T-helper 1 cell treated with Interleukin-12 subunit alpha and Interleukin-12 subunit beta and Interleukin-4 antibody, amounts not matched to agents 30 ng/mL and 1 ng/mL, for 36 hours (primary cell): Measurements from ENCODE around the gene ADGRD1. TPM values are rescaled to one million over a fixed set of nuclear protein-coding genes. Genes with fewer than 3 reads are reported as not detected.

Experiments
- intact Hi-C: fragments of 100-400 bp; cut with micrococcal nuclease; formaldehyde crosslinking; loops from one replicate; pipeline ENCODE4 v1.15.1; 2024
- total RNA-seq: library from RNA; stranded (reverse); gene quantifications from 2 replicates; pipeline ENCODE4 v1.2.3, GENCODE V29; 2022

ADGRD1 gene
- total RNA-seq, 1 donor from 2014 or later: 0.54 TPM

DNA sequence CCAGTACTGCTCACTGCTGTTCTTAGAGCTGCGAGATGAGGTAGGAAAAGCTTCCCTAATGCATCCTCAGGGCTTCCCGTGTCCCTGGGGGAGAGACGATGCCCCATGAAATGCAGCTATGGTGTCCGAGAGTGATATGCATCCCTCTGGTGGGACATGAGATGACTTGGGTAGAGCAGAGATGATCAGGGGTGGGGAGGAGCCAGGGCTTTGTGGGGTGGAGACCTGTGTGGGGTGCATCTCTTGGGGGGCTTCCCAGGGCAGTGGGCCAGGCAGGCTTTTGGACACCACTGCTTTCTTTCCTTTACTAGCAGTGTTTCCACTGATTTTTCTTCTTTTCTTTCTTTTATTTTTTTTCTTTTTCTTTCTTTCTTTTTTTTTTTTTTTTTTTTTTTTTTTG lies 147.3 kb downstream of the ADGRD1 start:
- intact Hi-C loops: loop anchor here (5.0 kb wide), 1 partner anchor 351 kb away; no protein-coding TSS in a partner anchor

DNA sequence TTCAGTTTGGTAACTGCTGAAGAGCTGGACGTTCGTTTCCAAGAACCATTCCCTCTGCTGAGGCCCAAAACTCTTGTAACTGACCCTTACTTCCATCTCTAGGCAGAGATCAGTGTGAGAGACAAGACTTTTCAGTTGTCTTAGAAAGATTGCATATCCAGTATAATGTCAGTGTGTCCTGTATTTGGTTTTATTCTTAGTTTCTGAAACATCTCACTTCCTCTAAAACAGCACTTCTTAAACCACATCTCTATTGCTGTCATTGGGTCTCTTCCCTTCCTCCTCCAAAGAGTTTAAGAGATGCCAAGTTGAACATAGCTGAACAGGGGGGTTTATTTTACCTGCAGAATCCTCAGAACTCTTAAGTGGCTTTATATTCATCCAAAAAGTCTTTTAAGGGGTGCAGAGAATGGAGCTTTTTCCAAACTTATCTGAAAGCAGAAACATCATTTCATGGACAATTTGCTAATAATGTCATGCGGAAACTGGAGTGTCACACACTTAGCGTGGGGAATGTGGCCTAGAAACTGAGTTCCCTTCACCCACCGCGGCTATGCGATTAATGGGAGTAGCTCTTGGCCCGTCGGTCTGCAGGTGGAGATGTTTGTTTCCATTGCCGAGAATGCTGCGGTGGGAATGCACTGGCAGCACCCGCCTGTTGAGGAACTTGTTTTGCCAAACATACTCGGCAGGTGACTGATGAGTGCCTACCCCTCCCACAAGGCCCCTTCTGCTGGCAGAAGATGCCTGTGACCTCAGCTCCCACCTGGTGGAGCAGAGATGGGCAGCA lies 148.2 kb downstream of the ADGRD1 start:
- intact Hi-C loops: loop anchor here (5.0 kb wide), 1 partner anchor 350 kb away; no protein-coding TSS in a partner anchor

DNA sequence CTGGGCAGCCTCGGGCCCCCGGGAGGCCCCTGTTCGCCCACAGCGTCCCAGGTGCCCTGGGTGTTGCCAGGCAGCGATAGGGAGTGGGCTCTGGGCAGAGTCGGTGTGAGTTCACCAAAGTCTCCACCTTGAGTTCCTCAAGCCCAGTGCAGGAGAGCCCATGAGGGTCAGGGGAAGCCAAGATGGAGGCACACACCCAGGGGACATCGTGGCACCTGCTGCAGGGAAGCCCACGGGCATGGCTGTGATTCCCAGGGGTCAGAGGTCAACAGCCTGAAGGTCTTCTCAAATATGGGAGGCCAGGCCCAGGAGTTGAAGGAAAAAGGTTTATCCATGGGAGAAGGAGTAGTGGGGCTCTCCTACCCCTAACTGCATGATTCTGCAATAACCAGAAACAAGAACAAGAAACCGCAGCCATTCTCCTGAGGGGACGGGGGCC lies 148.8 kb downstream of the ADGRD1 start:
- intact Hi-C loops: loop anchor here (5.0 kb wide), 1 partner anchor 350 kb away; no protein-coding TSS in a partner anchor

DNA sequence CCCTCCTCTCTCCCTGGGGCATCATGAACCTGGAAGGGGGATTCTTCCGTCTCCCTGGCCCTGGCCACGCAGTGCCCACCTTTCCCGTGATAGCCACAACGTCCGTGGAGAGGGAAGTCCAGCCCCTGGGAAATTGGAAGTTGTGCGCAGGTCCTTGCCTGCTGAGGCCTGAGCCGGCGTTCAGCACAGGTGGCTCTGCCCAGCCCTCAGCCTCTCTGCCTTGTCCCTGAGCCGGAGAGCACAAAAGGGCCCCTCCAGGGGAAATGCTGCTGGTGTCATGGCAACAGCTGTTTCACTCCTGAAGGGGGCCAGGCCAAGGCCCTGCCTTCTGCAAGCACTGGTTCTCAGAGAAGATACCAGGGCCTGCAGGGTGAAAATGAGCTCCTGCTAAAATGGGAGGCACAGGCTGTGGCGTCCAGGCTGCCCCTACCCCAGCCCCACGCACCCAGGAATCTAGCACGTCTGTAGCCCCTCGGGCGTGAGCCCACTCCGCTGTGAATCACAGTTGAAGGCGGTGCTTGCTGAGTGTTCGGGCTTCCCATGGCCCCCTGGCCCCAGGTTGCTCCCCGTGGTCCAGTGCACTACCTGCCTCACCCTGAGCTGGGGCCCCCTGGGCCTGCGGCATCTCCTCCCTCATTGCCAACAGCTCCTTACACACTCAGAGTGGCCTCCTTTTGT lies 149.4 kb downstream of the ADGRD1 start:
- intact Hi-C loops: loop anchor here (5.0 kb wide), 1 partner anchor 349 kb away; no protein-coding TSS in a partner anchor

DNA sequence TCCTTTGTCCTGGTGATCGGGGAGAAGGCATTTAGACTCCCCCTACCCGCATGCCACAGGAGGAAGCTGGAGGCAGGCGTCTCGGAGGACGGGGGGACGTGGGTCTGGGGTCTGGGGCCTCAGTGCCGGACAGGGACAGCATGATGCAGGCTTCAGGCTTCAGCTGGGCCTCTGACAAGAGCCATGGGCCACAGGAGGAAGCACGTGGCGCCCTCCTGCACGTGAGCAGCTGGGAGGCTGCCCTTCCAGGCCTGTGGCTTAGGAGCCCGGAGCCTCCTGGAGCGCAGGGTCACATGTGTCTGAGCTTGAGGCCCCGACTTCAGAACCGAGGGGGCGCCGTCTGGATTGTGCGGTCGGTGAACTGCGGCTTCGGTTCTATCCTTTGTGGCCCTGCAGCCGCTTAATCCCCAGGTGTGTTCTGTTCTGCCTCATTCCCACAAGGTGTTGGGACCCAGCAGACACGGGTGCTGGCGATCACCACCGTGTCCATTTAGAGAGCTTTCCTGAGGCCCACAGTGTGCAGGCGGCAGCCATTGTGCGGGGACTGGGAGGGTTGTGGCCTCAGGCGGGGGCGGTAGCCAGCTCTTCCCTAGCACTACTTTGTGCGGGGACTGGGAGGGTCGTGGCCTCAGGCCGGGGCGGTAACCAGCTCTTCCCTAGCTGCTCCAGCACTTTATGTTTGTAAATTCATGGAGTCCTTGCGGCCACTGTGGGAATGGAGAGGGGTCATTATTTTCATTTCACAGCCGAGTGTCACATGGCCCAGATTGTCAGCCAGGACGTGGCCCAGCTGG lies 150.2 kb downstream of the ADGRD1 start:
- intact Hi-C loops: loop anchor here (1.0 to 5.0 kb wide), 3 partner anchors 348 to 897 kb away; no protein-coding TSS in a partner anchor

DNA sequence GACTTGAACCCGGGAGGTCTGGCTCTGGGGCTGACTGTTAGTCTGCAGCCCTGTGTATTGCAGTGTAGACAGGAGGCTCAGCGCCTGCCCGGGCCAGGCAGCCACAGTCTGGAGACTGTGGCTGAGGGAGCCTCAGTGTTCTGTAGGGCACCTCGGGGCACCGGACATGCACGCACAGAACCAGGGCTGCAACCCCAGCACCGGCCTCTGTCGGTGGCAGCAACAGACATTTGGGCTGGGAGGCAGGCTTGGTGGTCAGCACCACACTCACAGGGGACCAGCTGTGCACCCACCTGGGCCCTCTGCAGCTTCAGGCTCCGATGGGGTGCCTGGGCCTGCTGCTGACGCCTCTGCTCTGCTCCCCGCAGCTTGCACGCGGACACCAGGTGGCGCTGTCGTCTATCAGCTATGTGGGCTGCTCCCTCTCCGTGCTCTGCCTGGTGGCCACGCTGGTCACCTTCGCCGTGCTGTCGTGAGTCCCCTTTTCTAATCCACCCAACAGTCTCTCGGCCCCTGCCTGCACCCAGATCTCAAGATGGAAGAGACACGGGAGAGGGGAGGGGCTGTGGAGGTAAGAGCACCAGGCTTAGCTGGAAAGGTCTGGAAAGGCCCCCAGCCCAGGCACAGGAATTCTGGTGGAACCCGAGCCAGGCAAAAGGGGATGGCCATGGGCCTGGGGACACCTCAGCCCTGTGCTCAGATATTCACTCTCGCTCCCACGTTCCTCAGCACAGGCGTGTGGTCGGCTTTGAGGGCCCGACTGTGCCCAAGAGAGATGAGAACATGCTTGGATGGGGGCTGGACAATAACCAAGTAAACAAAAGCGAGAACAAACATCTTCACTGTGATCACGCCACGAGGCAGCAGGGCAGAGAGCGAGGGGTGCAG lies 151.0 kb downstream of the ADGRD1 start:
- intact Hi-C loops: loop anchor here (1.0 to 5.0 kb wide), 4 partner anchors 28 to 897 kb away; no protein-coding TSS in a partner anchor

DNA sequence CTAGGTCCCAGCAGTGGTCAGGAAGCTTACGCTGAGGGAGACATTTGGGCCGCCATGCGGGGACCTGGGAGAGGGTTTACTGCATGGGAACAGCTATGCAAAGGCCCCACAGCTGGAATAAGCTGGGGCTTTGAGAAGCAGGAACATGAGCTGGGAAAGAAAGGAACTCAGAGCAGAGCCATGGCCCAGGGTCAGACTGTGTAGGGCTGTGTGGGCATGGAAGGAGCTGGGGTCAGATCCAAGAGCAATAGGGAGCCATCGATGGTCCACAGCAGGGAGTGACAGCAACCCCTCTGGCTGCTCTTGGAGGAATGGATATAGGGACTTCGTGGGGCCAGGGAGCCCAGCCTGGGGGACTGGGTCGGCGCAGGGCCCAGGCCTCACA lies 151.6 kb downstream of the ADGRD1 start:
- intact Hi-C loops: loop anchor here (1.0 kb wide), 1 partner anchor 27 kb away; no protein-coding TSS in a partner anchor

DNA sequence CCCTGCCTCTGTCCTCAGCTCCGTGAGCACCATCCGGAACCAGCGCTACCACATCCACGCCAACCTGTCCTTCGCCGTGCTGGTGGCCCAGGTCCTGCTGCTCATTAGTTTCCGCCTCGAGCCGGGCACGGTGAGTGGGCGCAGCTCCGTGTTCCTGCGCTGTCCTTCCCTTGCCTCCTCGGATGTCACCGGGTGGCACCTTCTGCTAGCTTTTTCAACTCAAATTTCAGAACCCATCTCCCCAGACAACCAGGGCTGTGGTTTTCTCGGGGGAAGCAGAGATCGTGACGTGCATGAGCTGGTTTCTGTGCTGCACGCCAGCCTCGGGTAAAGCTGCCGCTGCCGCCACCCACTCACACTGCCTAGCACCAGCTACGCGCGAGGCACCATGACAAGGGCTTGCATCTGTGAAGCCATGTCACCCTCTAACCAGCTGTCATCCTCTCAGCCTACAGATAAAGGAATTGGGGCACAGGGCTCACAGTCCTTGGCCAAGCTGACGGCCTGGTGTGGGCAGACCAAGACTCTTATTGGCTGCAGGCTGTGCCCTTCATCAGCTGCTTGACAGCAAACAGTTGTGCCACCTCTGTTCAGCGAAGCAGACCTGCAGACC lies 152.1 kb downstream of the ADGRD1 start:
- intact Hi-C loops: loop anchor here (1.0 kb wide), 1 partner anchor 26 kb away; no protein-coding TSS in a partner anchor

DNA sequence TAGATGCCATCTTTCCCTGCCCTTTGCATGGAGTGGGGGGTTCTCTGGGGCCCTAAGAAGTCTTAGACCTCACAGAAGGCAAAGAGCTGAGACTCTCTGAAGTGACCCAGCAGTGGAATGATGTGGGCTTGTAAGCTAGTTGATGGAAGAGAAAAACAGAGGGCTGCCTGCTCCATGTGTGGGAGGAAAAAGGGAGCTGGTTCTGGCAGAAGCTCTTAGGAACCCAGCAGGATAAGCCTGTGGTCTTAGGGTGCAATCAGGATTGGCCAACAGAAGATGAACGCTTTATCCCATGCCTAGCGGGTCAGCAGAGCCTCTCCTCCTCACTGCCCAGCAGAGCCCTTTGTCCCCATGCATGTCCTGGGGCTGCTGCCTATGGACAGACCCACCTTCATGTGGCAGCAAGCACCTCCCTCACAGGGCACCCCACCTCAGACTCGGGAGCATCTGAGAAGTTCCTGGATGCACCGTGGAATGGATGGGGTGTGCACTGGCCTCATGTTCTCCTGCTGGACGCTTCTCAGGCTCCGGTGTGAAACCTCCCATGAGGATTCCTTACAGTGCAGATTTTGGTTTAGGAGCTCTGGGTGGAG lies 152.7 kb downstream of the ADGRD1 start:
- intact Hi-C loops: no loop called here

DNA sequence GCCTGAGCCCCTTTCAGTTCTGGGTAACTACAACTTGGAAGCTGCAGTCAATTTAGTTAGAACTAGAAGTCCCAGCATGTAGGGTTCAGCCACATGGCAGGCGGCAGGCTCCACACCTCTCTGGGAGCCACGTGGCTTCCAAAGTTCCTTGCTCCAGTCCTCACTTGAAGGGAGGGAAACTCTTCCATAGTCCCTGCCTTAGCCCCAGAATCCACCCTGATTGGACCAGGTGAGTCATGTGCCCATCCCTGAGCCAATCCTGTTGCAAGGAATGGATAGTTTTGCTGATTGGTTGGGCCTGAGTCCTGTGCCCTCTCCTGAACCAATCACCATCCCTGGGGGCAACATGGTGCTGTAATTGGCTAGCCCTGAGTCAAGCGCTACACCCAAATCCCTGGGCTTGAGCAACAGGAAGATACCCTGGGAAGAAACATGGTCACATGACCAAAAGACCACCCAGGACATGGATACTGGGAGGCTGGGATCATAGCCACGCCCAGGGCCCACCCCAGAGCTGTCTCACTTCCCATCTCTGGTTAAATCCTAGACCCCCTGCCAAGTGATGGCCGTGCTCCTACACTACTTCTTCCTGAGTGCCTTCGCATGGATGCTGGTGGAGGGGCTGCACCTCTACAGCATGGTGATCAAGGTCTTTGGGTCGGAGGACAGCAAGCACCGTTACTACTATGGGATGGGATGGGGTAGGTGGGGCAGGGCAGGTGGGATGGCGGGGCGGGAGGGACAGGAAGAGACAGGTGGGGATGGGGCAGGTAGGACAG lies 154.7 kb downstream of the ADGRD1 start:
- intact Hi-C loops: no loop called here

DNA sequence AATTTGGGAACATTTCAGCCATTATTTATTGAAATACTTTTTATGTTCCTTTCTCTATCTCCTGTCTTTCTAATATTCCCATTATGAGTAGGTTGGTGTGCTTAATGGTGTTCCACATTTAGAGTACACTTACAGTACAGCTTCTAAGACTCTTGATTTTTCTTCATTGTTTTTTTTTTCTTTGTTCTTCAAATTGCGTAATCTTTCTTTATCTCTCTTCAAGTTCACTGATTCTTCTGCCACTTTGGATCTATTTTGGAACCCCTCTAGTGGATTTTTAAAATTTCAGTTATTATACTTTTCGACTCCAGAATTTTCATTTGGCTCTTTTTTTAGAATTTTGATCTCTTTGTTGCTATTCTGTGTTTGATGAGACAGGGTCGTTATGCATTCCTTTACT lies 157.7 kb downstream of the ADGRD1 start:
- intact Hi-C loops: no loop called here

DNA sequence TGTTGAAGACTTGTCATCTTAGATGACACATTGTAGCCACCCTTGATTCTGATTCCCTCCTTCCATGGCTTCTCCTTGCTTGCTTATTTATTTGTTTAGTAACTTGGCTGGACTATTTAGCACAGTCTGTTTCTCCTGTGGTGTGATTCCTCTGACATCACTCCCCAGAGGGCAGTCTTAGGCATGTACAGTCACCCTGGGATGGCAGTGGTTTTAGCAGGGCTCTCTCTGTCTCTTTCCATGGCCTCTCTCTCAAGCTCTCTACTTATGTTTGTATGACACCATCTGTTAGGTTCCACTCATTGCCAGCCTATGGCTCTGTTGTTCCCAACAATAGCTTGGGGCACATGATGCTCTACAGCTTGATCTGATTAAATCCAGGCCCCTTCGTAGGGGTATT lies 158.3 kb downstream of the ADGRD1 start:
- intact Hi-C loops: no loop called here

DNA sequence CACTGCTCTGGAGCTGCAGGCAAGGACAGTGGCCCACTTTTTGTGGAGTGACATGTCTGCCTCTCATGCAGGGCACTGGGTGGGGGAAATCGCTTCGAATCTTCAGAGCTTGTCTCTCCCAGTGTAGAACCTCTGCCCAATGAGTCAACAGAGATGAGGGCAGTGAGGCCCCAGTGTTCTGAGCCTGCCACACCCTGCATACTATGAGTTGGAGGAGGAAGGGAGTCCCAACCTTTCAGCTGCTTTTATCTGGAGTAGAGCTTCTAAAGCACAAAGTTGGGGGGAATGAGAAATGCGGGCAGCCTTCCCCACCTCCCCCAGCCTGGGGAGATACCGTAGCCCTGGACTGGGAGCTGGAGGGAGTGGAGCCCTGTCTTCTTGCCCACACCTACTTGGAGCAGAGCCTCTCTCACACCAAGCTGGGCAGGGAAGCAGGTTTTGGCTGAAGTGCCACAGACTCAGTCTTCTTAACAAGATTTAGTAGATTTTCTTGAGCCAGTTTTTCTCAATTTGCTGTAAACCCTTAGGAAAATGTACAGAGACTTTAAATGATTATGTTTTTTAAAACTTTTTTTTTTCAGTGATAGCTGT lies 159.1 kb downstream of the ADGRD1 start:
- intact Hi-C loops: no loop called here

DNA sequence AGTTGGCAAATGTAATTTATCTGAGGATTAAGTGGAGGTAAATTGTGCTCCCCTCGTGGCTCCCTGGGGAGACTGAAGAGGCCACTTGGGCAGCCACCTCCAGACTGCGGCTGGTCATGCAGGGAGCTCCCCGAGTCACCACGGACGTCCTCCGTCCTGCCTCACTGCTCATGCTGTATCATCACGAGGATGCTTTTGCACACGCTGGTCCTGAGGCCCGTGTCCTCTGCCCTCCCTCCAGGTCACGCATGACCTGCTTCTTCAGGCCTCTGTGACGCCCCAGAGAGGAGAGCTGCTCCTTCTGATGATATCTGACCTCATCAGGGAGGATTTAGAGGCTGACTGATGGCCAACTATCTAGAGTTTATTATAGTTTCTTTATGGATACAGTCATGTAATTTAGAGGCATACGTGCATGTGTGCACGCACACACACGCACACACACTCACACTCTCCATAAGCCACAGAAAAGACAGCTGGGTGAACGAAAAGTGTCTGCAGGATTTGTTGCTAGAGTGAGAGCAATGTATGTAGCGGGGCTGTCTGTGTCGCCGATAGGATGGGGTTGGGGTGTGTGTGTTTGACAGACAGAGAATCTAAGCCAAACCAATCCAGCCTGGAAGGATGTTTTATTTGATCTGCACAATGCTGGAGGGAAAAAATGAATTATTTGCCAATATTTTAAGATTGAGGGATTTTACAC lies 160.0 kb downstream of the ADGRD1 start:
- intact Hi-C loops: no loop called here

DNA sequence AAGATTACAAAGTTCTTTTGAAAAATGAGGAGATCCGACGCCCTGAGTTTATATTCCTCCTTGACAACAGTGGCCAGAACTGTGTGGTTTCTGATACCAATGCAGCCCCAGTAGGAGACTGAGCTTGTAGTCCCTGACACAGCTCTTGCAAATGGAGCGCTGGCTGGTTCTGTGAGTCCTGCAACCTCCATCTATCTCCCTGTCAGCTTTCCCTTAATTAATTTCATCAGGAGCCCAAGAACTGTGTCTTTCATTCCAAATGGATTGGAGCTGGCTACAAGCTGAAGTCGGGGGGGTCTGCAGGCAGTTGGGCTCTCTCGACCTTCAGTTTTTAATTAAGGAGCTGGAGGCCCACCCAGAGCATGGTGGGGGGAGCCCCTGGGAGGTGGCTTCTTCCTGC lies 160.6 kb downstream of the ADGRD1 start:
- intact Hi-C loops: no loop called here

DNA sequence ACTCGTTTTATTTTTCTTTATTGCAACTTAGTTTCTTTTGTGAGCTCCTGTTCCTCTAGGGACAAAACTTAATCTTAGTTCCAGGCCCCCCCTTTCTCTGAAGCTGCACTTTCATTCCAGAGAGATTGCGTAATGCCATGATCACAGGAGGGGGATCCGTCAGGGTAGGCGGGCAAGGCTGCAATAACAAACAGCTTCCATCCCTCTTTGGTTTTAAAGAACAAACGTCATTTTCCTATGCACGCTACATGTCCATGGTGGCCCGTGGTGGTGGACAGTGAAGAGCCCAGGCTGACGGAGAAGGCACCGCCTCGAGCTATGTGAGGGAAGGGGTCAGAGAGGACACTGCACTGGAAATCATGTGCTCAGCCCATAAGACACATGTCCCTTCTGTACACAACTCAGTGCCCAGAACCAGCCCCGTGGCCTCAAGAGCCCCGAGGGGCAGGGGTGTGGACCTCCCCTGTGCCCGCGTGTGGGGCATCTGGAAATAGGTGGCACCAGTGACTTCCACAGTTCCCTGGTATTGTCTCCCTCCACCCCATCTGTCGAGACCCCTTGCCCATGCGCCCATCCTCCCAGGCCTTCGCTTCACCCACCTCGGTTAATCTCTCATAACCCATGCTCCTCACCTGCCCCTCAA lies 161.4 kb downstream of the ADGRD1 start:
- intact Hi-C loops: no loop called here

DNA sequence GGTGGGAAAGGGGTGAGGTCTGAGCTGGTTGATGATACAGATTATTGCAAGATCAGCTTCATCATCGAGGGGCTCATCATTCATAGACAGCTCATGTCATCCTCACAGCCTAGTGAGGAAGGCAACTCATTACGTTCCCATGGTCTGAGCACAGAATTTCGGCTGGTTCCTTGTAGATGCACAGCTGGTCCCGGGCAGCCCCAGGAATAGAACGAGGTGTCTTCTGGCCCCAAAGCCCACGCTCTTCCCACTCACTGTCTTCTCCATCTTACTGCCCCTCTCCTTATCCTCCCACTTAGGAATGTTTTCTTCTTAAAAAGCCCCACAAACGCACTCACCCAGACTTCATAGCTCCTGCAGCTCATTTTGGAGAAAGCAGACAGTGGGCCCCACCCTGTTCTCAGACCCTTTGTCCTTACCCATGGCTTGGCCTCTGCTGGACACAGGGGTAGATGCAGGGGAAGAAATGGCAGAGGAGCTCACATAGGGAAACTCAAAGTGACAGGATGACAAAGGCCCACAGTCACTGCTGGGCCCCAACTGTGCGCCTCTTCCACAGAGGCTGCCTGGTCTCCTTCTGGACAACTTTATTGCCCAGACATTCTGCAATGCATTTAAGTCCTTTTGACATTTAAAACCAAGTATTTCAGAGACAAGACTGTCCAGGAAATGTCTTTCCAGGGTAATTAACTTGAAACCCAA lies 162.2 kb downstream of the ADGRD1 start:
- intact Hi-C loops: no loop called here
